Measurements from ENCODE around the gene PDCD1. TPM values are rescaled to one million over a fixed set of nuclear protein-coding genes. Genes with fewer than 3 reads are reported as not detected.

PDCD1 gene
- total RNA-seq, 1 donor: not detected

DNA sequence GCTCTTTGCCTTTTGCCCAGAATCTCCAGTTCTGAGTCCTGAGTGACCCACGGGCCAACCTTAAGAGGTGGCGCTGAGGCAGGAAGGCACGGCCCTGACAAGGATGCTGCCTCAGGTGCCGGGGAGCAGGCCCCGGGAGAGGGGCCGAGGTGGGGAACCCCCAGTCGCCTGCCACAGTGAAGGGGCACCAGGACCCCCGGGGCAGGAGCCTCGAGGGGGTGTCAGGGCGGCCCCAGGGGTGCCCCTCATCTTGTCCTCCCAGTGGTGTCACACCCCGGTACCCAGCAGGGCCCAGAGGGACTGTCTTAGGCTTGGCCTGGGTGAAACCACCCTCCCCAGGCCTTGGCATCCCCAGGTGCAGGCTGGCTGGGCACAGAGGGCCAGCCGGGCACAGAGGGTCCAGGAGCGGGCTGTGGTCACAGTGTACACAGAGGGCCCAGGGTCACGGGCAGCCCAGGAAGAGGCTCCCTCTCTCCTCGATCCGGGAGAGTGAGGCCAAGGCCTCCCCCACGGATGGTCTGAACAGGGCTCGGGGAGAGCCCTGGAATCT, 1.0 kb downstream of the PDCD1 start:
- no peak for DNase-seq (ENCODE audit: low read depth)
- H3K4me3 ChIP-seq (ENCODE audit: low read depth, low read length): no peak overlapping the region

DNA sequence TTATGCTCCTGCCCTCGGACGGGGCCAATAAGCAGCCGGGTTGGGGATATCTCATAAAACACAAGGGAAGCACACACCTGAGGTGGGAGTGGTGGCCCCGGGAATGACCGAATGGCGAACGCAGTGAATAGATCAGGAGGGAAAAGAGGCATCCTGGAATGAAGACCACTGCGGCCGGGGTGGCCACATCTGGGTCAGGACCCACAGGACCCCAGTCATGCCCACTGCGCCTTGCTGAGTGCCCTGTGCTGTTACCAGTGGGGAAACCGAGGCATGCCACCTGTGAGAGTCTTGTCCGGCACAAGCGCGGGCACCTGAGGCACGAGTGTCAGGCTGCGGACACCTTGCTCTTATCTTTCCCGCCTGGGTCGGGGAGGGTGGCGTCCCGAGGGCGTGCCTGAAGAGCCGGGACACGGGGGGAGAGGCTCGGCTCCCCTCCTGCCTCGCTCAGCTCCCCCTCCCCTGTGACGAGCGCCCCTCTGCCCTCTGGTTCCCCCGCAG, 1.6 kb downstream of the PDCD1 start:
- DNase-seq (ENCODE audit: low read depth): no peak

More for the DNA sequence above, 1.0 kb downstream of the PDCD1 start:
- TF ChIP-seq, protein P1, sequence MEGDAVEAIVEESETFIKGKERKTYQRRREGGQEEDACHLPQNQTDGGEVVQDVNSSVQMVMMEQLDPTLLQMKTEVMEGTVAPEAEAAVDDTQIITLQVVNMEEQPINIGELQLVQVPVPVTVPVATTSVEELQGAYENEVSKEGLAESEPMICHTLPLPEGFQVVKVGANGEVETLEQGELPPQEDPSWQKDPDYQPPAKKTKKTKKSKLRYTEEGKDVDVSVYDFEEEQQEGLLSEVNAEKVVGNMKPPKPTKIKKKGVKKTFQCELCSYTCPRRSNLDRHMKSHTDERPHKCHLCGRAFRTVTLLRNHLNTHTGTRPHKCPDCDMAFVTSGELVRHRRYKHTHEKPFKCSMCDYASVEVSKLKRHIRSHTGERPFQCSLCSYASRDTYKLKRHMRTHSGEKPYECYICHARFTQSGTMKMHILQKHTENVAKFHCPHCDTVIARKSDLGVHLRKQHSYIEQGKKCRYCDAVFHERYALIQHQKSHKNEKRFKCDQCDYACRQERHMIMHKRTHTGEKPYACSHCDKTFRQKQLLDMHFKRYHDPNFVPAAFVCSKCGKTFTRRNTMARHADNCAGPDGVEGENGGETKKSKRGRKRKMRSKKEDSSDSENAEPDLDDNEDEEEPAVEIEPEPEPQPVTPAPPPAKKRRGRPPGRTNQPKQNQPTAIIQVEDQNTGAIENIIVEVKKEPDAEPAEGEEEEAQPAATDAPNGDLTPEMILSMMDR (IDR thresholded peaks at IDR 0.05; ENCODE audit: insufficient read depth, low read length): no peak

DNA sequence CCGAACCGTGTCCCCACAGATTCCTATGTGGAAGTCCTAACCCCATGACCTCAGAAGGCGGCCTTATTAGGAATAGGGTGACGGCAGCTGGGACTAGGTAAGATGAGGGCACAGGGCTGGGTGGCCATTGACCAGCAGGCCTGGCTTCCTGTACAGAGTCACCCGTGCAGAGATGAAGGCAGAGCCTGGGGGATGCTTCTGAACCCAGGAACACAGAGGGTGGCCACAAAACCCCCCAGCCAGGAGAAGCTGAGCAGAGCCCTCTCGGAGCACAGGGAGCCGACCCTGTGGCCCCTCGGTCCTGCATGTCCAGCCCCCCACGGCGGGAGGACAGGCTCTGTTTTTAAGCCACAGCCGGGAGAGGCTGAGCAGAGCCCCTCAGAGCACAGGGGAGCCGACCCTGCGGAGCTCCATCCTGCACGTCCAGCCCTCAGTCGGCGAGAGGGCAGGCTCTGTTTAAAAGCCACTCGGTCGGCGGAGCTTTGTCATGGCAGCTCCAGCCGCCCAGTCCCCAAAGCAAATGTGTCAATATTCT, 2.7 kb downstream of the PDCD1 start:
- H3K4me3 ChIP-seq (ENCODE audit: low read depth, low read length): no peak overlapping the region
- no peak for DNase-seq (ENCODE audit: low read depth)
- TF ChIP-seq, protein P1 (IDR thresholded peaks at IDR 0.05; ENCODE audit: insufficient read depth, low read length): no peak

More for the DNA sequence above, 1.6 kb downstream of the PDCD1 start:
- TF ChIP-seq, protein P1 (IDR thresholded peaks at IDR 0.05; ENCODE audit: insufficient read depth, low read length): no peak
- no peak overlapping the region for H3K4me3 ChIP-seq (ENCODE audit: low read depth, low read length)

DNA sequence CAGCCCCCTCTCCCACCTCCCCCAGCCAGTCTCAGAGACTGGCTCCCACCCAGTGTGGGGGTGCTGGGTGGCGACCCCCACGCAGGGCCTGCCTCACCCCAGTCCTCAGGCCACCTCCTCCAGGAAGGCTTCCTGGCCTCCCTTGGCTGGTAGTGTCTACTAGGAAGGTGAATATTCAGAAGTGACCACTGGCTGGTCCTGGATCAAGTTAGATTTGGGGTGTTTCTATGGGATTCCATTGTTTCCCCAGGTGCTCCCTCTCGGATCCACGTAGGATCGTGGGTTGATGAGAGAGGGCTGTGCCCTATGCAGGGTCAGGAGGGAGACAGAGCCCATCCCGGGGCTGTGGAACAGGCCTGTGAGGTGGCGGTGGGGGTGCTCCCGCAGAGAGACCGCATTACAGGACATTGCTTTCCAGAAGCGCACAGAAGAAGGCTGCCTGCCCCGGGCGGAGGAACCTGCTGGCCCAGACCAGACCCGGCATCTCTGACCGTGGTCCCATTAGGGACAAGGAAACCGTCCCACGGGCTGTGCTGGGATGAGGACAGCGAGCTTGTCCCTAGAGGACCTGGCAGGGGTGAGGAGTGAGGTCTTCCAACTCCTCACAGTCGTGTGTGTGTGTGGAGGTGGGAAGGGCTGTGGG, 3.3 kb downstream of the PDCD1 start:
- no peak for DNase-seq (ENCODE audit: low read depth)
- TF ChIP-seq, protein P1 (IDR thresholded peaks at IDR 0.05; ENCODE audit: insufficient read depth, low read length): no peak
- no peak overlapping the region for H3K4me3 ChIP-seq (ENCODE audit: low read depth, low read length)

DNA sequence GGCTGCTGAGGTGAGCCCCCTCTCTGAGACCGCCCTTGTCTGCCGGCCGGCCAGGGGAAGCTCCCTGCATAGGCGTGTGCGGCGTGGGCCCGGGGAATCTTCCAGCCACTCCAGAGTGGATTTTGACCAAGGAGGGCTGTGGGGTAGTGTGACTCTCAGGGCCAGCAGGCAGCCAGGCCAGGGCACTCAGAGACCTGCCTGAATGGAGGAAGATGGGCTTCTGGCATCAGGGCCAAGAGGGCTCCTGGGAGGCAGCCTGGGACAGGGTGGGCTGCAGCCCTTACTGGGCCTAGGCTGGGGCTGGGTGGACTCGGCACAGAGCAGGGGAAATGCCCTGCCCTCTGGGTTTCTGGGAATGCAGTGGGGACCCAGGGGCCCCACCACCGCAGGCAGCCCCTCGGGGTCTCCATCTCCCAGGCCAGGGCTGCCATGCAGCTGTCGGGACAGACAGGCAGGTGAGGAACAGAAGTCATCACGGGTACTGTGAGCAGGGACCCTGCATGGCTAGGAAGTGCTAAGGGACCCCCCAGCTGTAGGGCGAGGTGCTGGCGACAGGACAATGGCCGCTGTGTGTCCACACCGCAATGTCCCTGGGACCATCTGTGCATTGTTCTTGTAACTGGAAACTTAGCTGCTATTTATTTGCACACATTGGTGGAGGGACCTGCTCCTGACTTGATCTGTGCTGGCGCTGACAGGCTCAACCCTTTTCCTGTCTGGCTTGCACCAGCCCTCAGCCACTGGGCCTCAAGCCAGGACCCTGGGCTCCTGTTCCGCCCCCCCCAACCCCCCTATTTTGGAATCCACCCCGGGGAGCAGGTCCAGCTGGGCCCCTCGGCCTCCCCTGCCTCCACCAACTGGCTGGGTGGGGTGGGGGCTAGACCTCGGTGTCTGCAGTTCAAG, 4.1 kb downstream of the PDCD1 start:
- DNase-seq (ENCODE audit: low read depth): no peak
- no peak overlapping the region for H3K4me3 ChIP-seq (ENCODE audit: low read depth, low read length)
- TF ChIP-seq, protein P1 (IDR thresholded peaks at IDR 0.05; ENCODE audit: insufficient read depth, low read length): no peak

DNA sequence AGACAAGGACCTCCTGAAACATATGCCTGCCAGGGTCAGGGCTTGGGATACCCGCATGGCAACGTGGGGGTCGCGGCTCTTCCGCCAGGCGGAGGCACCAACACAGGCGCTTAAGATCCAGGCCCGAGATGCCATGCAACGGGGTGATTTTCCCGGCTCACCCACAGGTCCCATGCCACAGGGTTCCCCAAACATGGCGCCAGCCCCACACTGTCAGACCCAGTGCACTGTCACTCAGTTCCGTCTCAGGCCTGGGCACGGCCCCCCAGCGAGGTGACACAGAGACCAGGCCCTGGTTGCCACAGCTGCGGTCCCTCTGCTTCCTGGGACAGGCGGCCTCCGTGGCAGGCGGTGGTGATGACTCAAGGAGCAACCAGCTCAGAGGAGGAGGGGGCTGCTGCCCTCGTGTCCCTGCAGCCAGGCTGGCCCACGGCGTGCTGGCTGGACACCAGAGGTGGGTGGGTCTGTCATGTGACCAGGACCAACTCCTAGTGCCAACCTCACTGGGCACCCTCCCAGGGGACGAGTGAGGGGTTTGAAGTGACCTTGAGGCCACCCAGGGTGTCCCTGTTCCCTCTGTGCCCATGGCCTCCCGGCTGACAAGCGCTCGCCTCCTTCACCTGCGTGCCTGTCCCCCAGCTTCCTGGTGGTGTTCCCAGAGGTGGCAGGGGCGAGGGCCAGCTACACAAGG, 4.9 kb downstream of the PDCD1 start:
- no peak for DNase-seq (ENCODE audit: low read depth)
- TF ChIP-seq, protein P1 (IDR thresholded peaks at IDR 0.05; ENCODE audit: insufficient read depth, low read length): no peak

More for the DNA sequence above, 4.9 kb downstream of the PDCD1 start:
- no peak overlapping the region for H3K4me3 ChIP-seq (ENCODE audit: low read depth, low read length)

Measured in fibroblast of the aortic adventitia (primary cell).